ENCODE results near the gene VN1R5.

DNA sequence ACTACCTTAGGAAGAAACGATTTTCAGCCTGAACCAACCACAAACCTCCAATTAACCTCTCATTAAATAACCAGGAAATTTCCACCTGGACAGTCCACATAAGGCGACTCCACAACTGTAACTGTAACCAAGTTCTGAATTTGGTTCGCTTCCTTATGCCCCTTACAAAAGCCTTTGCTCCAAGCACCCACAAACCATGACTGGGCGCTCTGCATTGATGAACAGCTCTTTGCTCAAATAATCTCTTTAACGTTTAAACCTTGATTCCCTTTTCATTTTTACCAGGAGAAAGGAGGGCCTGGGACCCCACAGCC is 45.9 kb upstream of the VN1R5 start:
- TF ChIP-seq, protein P1, sequence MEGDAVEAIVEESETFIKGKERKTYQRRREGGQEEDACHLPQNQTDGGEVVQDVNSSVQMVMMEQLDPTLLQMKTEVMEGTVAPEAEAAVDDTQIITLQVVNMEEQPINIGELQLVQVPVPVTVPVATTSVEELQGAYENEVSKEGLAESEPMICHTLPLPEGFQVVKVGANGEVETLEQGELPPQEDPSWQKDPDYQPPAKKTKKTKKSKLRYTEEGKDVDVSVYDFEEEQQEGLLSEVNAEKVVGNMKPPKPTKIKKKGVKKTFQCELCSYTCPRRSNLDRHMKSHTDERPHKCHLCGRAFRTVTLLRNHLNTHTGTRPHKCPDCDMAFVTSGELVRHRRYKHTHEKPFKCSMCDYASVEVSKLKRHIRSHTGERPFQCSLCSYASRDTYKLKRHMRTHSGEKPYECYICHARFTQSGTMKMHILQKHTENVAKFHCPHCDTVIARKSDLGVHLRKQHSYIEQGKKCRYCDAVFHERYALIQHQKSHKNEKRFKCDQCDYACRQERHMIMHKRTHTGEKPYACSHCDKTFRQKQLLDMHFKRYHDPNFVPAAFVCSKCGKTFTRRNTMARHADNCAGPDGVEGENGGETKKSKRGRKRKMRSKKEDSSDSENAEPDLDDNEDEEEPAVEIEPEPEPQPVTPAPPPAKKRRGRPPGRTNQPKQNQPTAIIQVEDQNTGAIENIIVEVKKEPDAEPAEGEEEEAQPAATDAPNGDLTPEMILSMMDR (conservative IDR thresholded peaks at IDR 0.05; ENCODE audit: low read length), result no peak
- no peak for TF ChIP-seq EZH2phosphoT487 (IDR thresholded peaks at IDR 0.05; ENCODE audit: borderline replicate concordance, low read depth, low read length)
